Astrocyte of the cerebellum (primary cell): ENCODE measurements around the gene ABCC3.

Experiments
- DNase-seq: peaks from one replicate; pipeline ENCODE4 v3.0.0-alpha.2; 2011; ENCODE audit warnings: low read depth
- H3K4me3 ChIP-seq: 2 replicates; pipeline ENCODE4 v1.5.1; 2011; ENCODE audit warnings: mild to moderate bottlenecking, low read depth, low read length, moderate library complexity
- in situ Hi-C: cut with HindIII; loops from 2 replicates; pipeline ENCODE4 v1.10.0; 2017; ENCODE audit warnings: low sequenced_read_pairs
- TF ChIP-seq, protein P1 (sequence below): IDR thresholded peaks from 2 replicates; pipeline ENCODE4 v1.5.1; 2012; ENCODE audit warnings: low read length, low read depth, moderate library complexity, mild to moderate bottlenecking; ENCODE audit errors: missing control alignments

The ABCC3 gene

DNA sequence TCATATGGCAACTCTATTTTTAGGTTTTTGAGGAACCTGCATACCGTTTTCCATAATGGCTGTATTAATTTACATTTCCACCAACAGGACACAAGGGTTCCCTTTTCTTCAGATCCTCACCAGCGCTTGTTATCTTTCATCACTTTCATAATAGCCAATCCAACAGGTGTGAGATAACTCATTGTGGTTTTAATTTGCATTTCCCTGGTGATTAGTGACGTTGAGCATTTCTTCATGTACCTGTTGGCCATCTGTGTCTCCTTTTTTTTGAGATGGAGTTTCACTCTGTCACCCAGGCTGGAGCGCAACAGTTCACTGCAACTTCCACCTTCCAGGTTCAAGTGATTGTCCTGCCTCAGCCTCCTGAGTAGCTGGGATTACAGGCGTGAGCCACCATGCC lies 36.2 kb upstream of the ABCC3 start:
- no peak overlapping the region for H3K4me3 ChIP-seq
- in situ Hi-C loops = no loop called here
- TF ChIP-seq, protein P1, sequence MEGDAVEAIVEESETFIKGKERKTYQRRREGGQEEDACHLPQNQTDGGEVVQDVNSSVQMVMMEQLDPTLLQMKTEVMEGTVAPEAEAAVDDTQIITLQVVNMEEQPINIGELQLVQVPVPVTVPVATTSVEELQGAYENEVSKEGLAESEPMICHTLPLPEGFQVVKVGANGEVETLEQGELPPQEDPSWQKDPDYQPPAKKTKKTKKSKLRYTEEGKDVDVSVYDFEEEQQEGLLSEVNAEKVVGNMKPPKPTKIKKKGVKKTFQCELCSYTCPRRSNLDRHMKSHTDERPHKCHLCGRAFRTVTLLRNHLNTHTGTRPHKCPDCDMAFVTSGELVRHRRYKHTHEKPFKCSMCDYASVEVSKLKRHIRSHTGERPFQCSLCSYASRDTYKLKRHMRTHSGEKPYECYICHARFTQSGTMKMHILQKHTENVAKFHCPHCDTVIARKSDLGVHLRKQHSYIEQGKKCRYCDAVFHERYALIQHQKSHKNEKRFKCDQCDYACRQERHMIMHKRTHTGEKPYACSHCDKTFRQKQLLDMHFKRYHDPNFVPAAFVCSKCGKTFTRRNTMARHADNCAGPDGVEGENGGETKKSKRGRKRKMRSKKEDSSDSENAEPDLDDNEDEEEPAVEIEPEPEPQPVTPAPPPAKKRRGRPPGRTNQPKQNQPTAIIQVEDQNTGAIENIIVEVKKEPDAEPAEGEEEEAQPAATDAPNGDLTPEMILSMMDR = no peak
- no peak for DNase-seq

- TF ChIP-seq, protein P1 = no peak
- in situ Hi-C loops = no loop called here
- DNase-seq = no peak
- no peak overlapping the region for H3K4me3 ChIP-seq
These were observed 35.1 kb upstream of the ABCC3 start for GRCh38 chr17:50599606-50600005.

DNA sequence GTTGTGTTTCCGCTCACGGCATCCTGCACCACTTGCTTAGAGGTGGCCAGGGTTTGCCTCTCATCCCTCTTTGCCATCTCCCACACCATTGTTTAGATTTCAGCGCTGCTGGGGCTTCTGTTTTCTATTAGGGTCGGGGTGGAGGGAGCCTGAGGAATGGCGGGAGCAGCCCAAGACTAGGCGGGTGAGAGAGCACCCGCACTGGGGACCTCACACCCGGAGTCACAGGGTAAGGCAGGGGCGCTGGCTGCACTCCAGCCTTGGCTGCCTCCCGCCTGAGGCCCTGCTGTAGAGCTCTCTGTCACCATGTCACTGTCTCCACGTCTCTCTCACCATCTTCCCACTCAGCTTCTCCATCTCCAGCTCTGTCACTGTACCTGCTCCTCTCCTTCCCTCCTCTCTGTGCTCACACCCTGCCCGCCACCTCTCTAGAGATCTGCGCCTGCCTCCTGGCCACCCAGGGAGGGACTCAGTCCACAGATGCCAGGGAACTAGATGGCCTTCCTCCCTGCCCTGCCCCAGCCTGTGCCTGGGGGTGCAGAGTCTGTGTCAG lies 32.8 kb upstream of the ABCC3 start:
- no peak overlapping the region for H3K4me3 ChIP-seq
- in situ Hi-C loops = no loop called here
- DNase-seq = no peak
- TF ChIP-seq, protein P1 = no peak

DNA sequence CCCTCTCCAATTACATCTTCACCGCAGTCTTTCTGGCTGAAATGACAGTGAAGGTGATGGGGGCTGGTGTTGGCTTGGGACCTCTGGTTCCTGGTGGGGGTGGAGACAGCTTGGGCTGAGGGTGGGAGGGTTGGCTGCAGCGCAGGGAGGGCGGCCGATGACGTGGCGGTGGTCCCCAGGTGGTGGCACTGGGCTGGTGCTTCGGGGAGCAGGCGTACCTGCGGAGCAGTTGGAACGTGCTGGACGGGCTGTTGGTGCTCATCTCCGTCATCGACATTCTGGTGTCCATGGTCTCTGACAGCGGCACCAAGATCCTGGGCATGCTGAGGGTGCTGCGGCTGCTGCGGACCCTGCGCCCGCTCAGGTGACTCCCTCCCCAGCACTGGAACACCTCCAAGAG lies 31.8 kb upstream of the ABCC3 start:
- in situ Hi-C loops = no loop called here
- no peak overlapping the region for H3K4me3 ChIP-seq
- TF ChIP-seq, protein P1 = no peak
- no peak for DNase-seq

DNA sequence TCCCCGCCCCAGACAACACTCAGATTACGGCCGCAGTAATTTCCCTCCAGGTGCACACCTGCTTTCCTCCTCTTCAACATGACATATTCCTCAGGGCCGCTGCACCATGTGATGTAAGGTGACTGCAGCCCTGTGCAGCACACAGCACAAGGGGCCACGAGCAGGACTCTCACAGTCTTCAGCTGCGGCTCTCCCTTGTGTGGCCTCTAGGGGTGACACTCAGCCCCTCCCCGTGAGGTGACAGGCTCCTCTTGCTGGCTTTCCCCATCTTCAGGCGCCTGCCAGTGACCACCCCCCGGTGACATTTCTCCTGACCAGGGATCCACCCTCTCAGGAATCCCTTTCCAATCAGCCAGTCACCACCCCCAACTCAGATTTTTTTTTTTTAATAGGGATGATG lies 31.3 kb upstream of the ABCC3 start:
- in situ Hi-C loops = no loop called here
- DNase-seq = no peak
- TF ChIP-seq, protein P1 = no peak
- H3K4me3 ChIP-seq = no peak overlapping the region

DNA sequence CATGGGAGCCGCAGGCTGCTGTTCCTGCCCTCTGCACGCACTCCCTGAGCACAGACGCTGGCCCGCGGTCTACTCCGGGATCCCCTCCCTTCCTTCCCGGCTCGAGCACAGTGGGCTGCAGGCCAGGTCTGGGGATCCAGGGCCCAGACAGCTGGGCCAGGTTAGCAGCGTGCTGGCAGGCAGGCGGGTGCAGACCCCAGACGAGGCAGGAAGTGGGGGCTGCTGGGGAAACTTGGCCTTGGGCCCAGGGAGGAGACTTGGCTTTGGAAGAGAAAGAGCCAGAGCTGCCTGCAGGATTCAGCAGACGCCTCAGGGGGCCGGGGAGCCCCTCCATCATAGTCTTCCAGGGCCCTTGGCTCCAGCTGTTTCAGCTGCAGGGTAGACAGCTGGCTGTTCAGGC lies 30.2 kb upstream of the ABCC3 start:
- in situ Hi-C loops = no loop called here
- DNase-seq = peak; percentile 38
- no peak overlapping the region for H3K4me3 ChIP-seq
- TF ChIP-seq, protein P1 = no peak

GRCh38 chr17:50605429-50605828 lies 29.3 kb upstream of the ABCC3 start:
- no peak overlapping the region for H3K4me3 ChIP-seq
- in situ Hi-C loops = no loop called here
- DNase-seq = no peak
- TF ChIP-seq, protein P1 = no peak
